ENCODE results near the gene P4HTM.

- TF ChIP-seq CTCF (IDR thresholded peaks at IDR 0.05) (no peak), POLR2A (IDR thresholded peaks at IDR 0.05) (no peak)
Observed at GRCh38 chr3:48945891-48946549, 44.0 kb upstream of the P4HTM start.
